Head of caudate nucleus (tissue), 42 donors: Measurements from ENCODE around the gene CDK5RAP2.
A peak's percentile ranks its signal among the peaks of the same experiment; 100 is the strongest.

Source experiments
- DNase-seq, 42 donors: peaks; one replicate each; pipeline versions ENCODE4 v3.0.0 to v3.0.0-alpha.2; 2020 to 2021; ENCODE audit warnings: mixed read lengths in 7 of 42
- intact Hi-C: fragments of 100-400 bp; cut with DNase I; formaldehyde crosslinking; loops from one replicate; pipeline ENCODE4 v1.15.0; 2022

The CDK5RAP2 gene

DNA sequence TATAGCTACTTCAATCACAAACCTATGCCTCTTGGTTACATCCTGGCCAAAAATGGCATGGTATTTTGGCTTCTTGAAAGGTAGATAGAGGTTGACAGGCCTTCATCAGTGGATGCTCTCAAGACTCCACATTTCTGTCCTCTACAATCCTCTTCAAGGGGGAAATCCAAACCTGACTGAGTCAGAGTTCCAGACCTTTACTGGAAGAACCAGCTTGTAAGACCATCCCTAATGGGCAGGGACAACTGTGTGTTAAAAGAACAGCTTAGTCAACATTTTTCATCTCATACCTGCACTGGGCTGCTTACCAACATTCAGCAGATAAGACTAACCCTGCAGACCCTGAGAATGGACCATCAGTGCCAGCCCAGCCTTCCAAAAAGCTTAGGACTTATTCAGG, 155.7 kb downstream of the CDK5RAP2 start:
- DNase-seq = no peak
- intact Hi-C loops = no loop called here

DNA sequence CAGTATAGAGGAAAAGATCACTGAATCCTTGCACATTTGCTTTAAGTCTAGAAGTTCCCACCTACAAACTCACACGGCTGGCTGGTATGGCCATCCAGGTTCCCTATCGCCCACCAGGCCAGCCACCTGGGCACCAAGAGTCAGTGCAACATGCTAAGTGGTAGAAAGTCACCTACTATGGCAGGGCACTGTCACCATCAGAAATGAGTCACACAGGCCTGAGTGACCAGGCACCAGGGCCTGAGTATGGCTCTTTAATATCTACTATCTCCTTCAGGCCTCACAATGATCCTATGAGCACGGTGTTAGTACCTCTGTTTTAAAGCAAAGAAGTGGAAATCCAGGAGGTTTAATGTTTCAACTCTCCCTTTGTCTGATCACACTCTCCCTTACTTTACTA, 156.2 kb downstream of the CDK5RAP2 start:
- no peak for DNase-seq
- intact Hi-C loops = no loop called here

DNA sequence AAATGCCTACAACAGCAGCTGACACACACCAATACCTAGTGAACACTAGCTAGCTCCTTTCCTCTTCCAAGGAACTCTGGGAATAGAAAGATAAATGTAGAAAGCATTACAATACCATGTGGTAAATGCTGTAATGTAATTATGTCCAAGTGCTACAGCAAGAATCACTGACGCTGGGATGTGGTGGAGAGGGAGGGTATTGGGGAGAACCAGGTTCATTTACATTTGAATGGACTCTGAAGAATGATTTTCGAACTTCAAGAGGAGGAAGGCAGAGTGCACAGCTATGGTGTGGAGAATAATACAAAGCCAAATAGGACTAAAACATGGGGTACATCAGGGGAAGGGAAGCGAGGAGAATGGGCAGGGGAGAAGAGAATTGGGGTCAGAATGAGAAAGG, 158.0 kb downstream of the CDK5RAP2 start:
- DNase-seq = no peak
- intact Hi-C loops = no loop called here

- no peak for DNase-seq
- intact Hi-C loops = loop anchor here (10.0 kb wide), 1 partner anchor 46 kb away; no protein-coding TSS in a partner anchor
These were observed 161.7 kb downstream of the CDK5RAP2 start for GRCh38 chr9:120418315-120418714.

- no peak for DNase-seq
- intact Hi-C loops = loop anchor here (10.0 kb wide), 1 partner anchor 48 kb away; no protein-coding TSS in a partner anchor
These were observed 163.1 kb downstream of the CDK5RAP2 start for GRCh38 chr9:120416781-120417427.

- intact Hi-C loops = loop anchor here (10.0 kb wide), 1 partner anchor 51 kb away; no protein-coding TSS in a partner anchor
- no peak for DNase-seq
These were observed 166.6 kb downstream of the CDK5RAP2 start for GRCh38 chr9:120413121-120414048.

- DNase-seq = no peak
- intact Hi-C loops = loop anchor here (10.0 kb wide), 1 partner anchor 52 kb away; no protein-coding TSS in a partner anchor
These were observed 167.5 kb downstream of the CDK5RAP2 start for GRCh38 chr9:120412425-120412951.

DNA sequence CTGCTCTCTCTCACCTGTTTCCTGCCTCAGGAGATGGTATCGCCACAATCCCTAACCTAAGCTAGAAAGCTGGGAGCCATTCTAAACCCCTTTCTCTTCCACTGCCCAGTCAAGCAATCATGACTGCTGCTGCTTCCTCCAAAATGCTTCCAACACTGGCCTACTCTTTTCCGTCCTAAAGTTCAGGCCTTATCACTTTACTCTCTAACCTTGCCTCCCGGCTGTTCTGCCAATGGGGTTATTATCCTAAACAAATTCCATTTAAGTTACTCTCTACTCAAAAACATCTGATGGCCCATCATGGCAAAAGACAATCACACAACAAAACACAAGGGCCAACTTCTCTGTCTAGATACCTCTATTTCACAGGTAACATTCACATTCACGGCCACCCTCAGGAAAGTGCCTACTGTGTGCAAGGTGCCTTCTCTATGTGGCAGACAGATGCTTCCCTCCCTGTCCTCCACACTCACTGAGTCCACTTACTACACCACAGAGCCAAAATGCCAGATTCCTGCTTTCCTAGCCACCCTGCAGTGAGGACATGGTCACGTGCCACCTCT, 168.0 kb downstream of the CDK5RAP2 start:
- intact Hi-C loops = loop anchor here (10.0 kb wide), 1 partner anchor 53 kb away; no protein-coding TSS in a partner anchor
- no peak for DNase-seq

DNA sequence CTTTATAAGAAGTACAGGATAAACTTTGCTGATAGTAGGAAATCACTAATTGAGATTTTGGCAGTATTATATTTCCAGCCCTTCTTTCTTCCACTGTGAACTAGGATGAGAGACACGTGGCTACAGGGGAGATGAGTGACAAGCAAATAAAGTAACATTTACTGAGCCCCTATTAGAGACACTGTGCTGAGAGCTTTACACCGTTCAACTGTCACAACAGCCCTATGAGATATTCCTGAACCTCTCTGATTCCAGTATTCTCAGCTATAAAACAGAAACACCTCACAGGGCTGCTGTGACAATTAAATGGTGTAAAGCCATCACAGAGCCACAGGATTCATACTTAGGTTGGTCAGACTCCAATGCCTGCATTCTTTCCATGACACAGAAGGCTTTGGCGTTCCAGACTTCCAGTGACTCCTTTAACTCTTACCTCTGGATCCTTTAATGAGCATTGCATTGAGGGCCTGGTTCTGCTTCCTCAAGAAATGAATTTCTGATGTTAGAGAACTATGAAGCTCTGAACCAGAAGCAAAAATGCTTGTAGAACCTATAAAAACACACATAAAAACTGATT, 169.0 kb downstream of the CDK5RAP2 start:
- no peak for DNase-seq
- intact Hi-C loops = loop anchor here (10.0 kb wide), 1 partner anchor 54 kb away; no protein-coding TSS in a partner anchor

- DNase-seq = no peak
- intact Hi-C loops = no loop called here
These were observed 171.2 kb downstream of the CDK5RAP2 start for GRCh38 chr9:120408680-120409258.

- DNase-seq = no peak
These were observed 174.1 kb downstream of the CDK5RAP2 start for GRCh38 chr9:120405860-120406259.

DNA sequence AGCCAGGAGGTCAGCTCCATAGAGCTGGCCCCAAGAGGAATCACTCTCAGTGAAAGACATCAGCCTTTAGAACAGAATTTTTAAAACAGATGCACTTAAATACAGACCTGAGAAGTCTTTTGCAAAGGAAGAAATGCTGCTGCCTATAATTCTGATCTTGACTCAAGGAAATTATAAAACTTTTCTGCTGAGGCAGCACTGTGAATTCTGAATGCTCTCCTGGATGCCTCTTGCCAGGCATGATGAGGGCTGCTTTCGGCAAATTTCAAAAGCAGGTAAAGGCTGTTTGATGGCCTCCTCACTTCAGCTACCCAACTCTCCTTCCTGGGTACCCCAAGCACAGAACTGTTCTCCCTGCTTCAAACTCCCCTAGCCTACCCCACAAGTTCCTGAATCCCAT, 174.8 kb downstream of the CDK5RAP2 start:
- DNase-seq = no peak
- intact Hi-C loops = no loop called here

More at GRCh38 chr9:120405860-120406259, 174.1 kb downstream of the CDK5RAP2 start:
- intact Hi-C loops = no loop called here

DNA sequence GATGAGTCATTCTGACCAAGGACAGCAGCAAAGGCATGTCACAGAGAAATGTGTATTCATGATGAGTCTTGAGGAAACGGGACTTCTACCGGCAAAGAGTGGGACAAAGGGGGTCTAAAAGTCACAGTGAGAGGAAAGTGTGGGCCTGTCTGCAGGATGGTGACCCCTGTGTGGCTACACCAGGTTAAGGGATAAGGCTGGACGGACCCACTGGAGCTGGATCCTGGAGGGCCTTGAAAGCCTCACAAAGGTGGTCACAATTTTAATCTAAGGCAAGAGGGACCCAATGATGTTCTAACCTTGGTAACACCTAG, 176.5 kb downstream of the CDK5RAP2 start:
- DNase-seq = peak in 2 of 42 donors; percentile 30 to 52
- intact Hi-C loops = no loop called here

DNA sequence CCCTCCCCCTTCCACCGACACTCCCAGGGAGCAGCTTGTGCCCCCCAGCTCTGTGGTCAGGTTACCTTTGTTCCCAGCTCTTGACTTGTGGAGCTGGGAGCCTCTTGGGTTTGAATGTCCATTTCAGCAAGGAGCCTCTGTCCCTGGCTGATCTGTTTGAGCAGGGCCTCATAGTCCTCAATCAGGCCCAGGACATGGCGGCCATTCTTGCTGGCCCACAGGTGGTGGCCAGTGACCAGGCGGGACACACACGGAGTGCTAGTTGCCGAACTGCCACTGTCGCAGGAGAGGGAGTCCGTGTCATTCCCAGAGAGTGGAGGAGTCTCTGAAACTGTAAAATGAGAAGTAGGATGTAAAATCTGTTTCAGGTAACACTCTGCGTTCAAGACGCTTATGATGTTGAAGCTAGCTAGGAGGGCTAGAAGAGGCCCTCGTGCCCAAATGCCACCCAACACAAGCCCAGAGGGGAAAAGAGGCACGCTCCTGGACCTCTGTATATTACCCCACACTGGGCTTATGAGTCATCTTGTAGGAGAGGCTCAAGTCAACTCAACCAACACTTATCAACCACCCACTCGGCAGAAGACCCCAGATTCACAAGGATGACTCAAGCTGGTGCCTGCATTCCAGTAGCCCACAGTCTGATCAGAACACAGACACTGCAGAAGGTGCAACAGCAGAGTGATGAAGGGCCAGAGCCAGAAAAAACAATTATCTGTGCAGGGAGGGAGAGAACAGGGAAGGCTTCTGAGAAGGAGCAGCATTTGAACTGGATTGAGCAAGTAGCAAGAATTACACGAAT, 177.0 kb downstream of the CDK5RAP2 start:
- DNase-seq = no peak

GRCh38 chr9:120399940-120400339, 180.0 kb downstream of the CDK5RAP2 start:
- intact Hi-C loops = no loop called here
- DNase-seq = peak in 6 of 42 donors; percentile 14 to 53 (median 37)

More for the DNA sequence above, 177.0 kb downstream of the CDK5RAP2 start:
- intact Hi-C loops = no loop called here

GRCh38 chr9:120398286-120398685, 181.7 kb downstream of the CDK5RAP2 start:
- intact Hi-C loops = no loop called here
- DNase-seq = no peak

GRCh38 chr9:120397453-120397852, 182.5 kb downstream of the CDK5RAP2 start:
- intact Hi-C loops = no loop called here
- peak in 1 of 42 donors; percentile 20 for DNase-seq

DNA sequence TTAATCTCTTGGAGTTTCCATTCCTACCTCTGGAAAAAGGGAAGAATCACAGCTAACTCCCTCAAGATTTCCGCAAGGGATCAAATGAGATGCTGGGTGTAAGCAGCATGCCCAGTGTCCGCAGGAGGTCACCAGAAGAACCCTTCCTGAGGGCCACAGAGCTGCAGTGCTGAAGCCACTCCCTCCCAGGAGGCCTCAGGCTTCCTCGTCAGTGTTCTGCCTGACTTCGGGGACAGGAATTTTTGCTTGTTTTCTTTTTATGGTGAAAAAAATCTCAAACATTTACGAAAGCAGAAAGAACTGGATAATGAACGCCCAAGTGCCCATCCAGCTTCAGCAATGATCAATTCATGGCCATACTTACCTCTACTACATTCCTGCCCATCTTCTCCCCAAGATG, 183.0 kb downstream of the CDK5RAP2 start:
- intact Hi-C loops = no loop called here
- no peak for DNase-seq
